Keratinocyte (primary cell): ENCODE data around the gene FBXW7.

Experiments
- CTCF ChIP-seq, 3 experiments: IDR thresholded peaks in 1 of 3; conservative IDR thresholded peaks in 1 of 3; optimal IDR thresholded peaks in 1 of 3; 2 replicates in 2 of 3; 3 replicates in 1 of 3; pipeline versions ENCODE3 to v1.5.1; 2011; ENCODE audit warnings: low read length in 3 of 3, mild to moderate bottlenecking in 3 of 3, moderate library complexity in 2 of 3, control low read depth in 1 of 3, inconsistent platforms in 1 of 3; ENCODE audit not compliant: insufficient read depth in 2 of 3; ENCODE audit errors: extremely low read depth in 1 of 3
- EZH2 ChIP-seq: IDR thresholded peaks from one replicate; pipeline ENCODE4 v1.6.1; 2012; ENCODE audit warnings: inconsistent platforms, mild to moderate bottlenecking, low read length, moderate library complexity

GRCh38 chr4:152340818-152341217 is 195.1 kb downstream of the FBXW7 start:
- TF ChIP-seq CTCF (optimal IDR thresholded peaks at IDR 0.05 in 1 of 3, IDR thresholded peaks at IDR 0.05 in 1 of 3, conservative IDR thresholded peaks at IDR 0.05 in 1 of 3; ENCODE audit: extremely low read depth in 1 of 3, insufficient read depth in 2 of 3, low read length in 3 of 3): no peak
- no peak for TF ChIP-seq EZH2
